HG02642 (cell line): ENCODE results near the gene SNTG2.

Experiments used
- ATAC-seq: cut with Tn5 transposase; IDR thresholded peaks from one replicate; pipeline ENCODE4 v1.9.1; 2021; ENCODE audit warnings: mild to moderate bottlenecking; ENCODE audit not compliant: unreplicated experiment, poor library complexity

Gene SNTG2

DNA sequence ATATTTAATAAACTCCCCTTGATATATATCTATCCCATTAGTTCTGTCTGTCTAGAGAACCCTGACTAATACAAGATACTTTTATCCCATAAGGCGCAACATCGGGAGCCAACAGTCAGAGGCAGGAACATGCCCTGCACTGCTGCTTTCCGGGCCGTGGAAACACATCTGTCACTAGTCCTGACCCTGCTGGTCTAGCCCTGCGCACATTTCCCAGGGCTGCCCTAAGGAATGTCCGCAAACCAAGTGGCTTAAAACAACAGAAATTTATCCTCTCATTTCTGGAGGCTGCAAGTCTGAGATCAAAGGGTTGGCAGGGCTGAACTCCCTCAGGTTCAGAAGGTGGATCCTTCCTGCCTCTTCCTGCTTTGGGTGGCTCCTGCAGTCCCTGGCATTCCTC lies 348.4 kb downstream of the SNTG2 start:
- ATAC-seq, result no peak

DNA sequence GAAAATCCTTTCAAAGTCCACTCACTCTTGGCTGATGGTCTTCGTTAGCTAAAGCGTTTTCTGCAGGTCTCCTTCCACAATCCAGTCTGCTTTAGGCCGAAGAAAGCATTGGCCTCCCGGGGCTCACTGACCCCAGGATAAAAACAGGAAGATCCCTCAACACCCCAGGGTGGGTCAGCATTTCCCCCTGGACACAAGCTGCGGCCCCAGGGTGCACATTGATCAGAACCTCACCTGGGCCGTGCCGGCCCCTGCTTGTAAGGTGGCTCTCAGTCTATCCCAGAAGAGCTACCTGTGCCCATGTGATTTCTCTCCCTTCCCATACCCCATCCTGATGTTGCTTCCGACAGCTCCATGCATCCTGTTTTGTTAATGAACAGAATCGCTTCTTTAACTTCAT lies 349.6 kb downstream of the SNTG2 start:
- ATAC-seq, result no peak

DNA sequence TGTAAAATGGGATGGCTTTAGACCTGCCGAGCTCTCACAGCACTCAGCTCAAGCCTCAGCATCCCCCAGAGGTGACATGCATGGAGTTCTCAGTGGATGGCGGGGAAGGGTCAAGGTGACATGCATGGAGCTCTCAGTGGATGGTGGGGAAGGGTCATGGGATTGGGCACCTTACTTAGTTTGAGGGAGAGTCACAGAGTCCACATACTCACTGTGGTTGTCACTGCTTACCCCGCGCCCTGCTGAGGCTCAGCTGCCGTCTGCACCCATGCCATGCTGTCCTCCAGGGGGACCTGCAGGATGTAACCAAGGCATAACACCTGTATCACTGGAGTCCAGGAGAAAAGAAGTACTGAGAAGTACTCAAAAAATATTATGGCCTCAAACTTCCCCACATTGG lies 350.4 kb downstream of the SNTG2 start:
- ATAC-seq, result no peak

DNA sequence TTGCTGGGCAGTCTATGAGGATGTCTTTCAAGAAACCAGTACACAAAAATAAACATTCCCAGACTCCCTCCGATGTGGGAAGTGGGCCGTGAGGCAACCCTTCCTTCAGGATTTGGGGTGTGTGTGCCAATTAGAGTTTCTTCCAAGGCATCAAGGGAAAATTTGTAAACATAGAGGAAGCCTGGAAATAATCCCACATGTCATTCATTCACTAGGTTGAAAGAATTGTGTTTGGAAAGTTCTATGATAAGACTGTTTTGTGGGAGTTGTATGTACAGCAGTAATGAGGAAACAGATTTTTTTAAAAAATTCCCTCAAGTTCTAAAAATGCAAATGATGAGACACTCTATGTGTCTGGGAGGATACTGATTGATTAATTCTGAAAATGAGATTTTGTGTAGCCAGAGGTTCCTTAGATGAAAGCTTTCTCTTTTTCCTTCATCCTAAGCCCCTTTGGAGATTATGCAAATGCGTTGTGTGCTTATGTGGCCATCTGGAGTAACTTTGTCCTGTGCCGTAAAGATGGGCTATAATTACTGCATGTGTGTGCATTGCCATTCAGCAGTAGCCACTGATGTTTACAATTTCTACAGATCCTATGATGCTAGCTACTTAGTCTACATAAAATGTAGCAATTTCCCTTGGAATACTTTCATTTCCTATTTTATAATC lies 354.8 kb downstream of the SNTG2 start:
- ATAC-seq, result no peak

DNA sequence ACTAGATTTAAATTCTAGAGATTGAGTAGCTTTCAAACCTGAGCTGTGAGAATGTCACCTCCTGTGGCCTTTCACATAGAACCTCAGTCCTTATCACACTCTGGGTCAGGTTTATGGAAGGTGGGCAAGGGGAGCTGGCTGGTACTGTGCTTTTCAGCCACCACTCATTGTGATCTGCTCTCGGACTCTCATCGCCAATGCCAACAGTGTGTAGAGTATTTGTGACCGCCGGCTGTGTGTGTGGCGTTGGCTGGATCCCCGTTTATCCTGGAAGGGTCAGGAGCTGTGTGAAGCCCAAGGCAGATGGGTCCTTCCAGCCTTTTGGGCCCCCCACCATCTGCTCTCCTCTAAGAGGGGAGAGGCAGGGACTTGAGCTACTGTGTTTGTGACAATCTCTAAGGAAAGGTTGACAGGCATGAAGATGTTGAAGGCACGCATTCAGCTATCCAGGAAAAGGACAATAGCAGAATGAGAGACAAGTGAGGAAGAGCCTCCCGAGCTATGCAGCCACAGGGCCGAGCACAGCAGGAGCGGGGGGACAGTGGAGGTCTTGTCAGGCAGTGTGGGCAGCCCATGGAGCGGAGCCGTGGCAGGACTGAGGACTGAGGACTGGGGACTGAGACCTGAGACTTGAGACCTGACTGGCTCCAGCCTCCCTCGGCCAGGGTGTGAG lies 355.5 kb downstream of the SNTG2 start:
- no peak for ATAC-seq

DNA sequence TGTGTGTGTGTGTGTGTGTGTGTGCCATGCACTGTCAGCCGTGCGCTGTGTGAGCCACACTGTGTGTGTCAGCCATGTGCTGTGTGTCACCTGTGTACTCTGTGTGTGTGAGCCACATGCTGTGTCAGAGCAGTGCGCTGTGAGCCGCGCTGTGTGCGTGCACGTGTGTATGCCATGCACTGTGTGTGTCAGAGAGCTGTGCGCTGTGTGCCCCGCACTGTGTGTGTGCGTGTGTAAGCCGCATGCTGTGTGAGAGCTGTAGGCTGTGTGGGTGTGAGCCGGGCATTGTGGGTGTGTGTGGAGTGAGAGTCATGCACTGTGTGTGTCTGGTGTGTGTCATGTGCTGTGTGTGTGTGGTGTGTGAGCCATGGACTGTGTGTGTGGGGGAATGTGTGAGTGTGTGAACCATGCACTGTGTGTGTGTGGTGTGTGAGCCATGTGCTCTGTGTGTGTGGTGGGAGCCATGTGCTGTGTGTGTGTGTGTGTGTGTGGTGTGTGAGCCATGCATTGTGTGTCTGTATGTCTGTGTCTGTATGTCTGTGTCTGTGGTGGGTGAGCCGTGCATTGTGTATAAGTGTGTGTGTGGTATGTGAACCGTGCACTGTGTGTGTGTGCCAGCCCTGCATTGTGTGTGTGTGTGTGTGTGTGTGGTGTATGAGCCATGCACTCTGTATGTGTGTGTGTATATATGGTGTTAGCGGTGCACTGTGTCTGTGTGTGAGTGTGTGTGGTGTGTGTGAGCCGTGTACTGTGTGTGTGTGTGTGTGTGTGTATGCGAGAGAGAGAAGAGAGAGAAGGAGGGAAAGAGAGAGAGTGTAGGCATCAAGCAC lies 356.3 kb downstream of the SNTG2 start:
- no peak for ATAC-seq

DNA sequence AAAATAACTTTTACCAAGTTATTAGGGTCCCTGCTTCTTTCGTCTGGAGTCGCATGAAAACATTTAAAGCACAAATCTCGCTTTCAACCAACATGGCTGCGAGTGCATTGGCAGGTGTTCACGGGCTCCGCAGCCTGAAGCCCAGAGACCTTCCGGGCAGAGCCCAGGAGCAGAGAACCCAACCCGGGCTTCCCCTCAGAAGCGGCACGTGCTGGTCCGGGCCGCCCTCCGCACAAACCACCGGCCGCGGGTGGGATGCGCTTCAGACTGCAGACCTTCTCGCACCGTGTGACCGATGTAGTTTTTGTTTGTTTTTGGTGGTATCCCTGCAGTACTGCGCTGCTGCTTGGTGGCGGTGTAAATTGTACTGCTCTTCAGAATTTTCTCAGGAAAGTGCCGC lies 357.0 kb downstream of the SNTG2 start:
- ATAC-seq, result no peak

DNA sequence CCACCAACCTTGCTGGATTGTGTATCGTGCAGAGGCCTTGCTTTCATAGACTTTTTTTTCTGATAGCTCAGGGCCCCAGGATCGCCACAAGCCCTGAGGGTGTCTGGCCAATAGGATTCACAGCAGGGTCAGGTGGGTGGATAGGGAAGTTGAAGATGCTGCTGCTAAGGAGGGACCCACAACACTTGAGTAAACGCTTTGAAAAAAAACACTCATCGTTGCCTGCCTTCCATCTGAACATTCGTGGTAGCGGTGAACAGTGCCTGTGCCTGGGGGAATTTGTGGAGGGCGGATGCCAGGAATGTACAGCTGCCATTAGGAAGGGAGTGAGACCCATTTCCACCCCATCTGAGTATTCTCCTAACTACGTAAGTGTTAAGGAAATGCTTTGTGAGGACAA lies 358.0 kb downstream of the SNTG2 start:
- no peak for ATAC-seq

DNA sequence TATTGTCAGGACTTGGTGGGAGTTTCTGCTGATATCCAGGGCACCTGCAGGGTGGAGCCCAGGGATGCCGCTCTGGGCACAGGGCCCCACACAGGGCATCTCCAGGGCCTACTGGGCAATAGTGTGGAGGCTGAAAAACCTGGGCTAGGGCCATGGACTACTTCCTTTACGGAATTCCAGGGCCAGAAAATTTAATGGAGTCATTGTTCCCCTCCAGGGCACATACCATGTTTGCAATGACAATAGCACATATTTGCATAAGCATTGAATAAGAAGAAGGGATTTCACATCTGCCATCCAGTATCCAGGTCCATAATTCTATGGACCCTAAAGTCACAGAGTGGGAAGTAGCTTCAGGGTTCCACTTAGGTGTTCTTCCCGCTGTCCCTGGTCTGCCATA lies 358.9 kb downstream of the SNTG2 start:
- no peak for ATAC-seq

DNA sequence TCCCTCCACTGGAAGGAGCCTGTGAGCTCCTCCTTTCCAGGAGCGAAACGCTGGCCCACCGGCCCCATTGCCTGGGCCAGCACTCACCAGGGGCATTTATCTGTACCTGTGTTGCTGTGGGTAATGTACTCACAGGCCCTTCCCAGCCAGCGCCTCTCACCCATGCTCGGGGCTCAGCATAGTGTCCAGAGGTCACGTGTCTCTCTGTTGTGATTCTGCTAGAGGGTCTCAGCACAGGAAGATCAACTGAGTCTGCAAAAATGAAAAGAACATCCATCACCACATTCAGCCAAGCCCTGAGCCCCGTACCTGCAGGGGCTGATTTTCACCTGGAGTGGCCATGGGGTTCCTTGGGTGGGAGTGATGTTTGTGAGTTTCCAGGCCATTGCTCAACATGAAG lies 359.6 kb downstream of the SNTG2 start:
- ATAC-seq, result no peak

DNA sequence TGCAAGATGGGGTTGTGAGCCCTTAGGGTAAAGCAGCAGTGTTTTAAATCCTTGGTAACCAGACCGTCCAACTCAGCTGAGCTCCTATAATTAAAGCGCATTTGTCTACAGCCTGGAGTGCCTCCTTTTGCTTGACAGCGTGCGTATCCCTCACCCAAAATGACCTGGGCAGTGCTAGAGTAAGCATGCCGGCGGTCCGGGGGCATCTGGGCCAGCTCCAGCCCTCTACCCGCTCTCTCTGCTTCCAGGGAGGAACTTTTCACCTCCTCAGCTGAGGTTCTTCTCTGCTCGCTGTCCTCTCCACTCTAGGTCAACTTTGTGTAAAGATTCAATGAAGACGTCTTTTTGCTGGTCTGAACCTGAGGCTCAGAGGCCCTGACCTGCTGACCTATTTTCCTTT lies 360.2 kb downstream of the SNTG2 start:
- ATAC-seq, result no peak

DNA sequence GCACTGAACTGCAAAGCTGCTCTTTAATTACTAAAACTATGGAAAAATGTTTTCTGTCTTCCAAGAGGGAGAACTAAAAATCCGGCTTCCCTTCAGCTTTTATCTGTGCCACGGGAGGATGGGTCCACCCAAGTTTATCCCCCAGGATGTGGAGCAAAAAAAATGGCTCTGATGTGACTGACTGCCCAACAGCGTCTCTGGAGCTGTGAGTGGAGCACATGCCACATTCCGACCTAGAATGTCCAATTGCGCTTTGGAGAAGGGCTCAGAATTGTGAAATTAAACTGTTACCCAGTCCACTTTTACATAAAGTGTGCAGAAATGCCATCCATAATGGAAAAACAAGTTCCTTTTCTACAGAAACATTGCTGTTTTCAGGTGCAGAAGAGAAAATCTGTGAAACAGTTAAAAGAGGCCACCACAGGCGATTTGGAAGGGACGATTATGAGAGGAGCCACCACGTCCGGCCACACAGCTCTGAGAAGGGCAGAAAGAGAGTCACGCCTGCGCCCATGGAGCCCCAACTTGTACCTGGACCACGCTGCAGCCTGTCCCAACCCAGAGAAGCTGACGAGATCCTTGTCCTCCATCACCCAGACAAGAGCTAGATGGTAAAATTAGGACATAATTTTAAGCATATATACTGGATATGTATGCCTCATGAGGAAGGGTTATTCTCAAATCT lies 362.7 kb downstream of the SNTG2 start:
- no peak for ATAC-seq

DNA sequence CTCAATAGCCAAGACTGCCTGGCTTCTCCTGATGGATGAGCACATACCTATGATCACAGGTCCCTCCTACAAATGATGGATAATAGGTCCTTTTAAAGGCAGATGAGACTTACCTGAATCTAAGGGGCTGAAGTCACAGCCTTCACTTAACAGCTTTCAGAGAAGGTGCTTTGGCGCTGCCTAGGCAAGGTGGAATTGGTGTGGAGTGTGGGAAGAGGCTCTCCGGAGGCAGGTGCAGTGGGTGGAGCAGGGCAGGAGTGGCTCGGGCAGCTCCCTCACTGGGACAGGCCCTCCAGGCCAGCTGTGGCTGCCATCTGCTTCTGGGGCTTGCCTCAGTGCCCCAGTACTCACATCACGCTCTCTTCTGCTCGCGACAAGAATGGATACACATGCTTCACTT lies 363.6 kb downstream of the SNTG2 start:
- no peak for ATAC-seq

DNA sequence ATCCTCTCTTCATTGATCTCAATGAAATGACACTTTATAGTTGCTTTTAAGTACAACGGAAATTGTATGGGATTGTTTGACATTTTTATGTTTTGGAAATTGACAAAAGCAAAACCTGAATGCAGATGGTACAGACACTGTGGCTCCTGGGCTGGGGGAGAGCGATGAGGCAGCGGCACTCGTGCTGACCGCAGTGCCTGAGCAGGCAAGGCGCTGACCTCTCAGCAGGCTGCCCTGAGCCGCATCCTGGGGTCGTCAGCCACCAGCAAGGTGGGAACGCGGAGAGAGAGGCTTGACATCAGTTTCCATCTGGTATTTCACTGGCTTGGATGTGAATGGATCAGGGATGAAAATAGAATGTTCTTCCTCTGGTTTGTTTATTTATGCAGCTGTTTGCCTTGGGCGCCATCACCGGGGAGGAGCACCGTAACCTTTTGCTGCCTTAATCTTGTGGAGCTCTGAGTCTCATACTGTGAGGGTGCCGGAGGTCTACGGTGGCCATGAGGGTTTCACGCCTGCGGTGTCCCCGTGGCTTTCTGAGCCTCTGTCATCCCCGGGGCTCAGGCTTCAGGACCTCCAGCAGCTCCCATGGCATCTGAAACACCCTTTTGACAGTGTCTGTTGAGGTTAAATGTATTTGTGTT lies 367.8 kb downstream of the SNTG2 start:
- ATAC-seq, result no peak

DNA sequence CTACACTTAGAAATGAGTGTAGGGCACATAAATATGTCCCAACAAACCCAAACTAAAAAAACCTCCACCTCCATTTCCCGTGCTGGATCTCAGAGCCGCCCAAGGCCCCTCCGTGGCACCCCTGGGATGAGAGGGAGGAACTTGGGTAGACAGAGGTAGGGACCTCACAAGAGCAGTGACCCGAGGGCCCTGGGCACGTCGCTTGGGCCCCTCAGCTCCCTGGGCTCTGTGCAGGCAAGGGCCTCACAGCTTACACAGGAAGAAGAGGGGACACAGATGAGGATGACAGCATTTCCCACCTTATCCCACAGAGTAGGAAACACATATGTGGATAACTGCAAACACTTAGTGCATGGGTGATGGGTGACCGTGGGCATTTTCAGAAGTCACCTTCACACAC lies 368.7 kb downstream of the SNTG2 start:
- no peak for ATAC-seq

DNA sequence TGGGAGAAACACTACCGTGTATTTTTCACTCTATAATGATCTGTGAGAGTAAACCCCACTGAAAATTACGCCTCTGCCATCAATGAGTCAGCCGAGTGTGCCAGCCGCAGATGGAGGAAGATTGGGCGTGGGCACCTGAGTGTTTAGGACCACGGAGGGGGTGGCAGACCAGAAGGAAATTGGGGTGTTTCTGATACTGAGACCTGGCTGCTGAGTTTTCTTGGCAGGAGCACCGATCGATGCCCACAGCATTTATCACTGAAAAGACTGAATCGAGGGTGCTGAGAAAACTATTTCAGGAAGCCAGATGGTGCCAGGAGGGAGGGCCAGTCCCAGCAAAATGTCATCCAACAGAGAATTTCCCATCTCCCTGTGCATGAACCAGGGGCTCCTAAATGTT lies 370.7 kb downstream of the SNTG2 start:
- ATAC-seq, result no peak

DNA sequence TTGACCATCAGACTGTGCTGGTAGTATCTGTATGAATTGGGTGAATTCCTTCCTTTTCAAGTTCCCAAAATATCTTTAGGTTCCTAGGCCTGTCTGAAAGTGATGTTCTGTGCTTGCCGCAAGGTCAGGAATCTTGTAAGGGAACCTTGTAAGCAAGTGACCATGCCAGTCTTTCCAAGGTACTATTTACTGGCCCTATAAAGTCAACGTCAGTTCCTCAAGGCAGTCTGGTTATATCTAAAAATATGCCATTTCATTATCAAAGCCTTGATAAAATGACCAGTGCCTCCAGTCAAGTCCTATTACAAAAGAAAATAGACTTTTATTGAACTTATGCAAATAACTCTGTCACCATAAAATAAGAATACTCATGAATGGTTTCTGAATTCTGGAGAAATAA lies 374.2 kb downstream of the SNTG2 start:
- no peak for ATAC-seq

DNA sequence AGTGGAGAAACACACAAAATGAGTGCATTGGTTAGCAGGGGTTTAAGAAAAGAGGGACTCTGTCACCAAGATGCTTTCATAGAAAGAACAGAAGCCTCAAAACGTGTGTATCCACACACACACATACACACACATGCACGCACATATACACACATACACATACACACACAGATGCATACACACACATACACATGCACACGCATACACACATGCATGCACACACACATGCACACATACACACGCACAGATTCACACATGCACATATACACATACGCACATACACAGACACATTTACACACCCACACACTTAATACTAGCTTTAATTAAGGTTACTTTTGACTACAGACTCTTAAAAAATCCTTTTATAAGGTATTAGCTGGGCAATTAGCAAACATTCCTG lies 378.0 kb downstream of the SNTG2 start:
- no peak for ATAC-seq

DNA sequence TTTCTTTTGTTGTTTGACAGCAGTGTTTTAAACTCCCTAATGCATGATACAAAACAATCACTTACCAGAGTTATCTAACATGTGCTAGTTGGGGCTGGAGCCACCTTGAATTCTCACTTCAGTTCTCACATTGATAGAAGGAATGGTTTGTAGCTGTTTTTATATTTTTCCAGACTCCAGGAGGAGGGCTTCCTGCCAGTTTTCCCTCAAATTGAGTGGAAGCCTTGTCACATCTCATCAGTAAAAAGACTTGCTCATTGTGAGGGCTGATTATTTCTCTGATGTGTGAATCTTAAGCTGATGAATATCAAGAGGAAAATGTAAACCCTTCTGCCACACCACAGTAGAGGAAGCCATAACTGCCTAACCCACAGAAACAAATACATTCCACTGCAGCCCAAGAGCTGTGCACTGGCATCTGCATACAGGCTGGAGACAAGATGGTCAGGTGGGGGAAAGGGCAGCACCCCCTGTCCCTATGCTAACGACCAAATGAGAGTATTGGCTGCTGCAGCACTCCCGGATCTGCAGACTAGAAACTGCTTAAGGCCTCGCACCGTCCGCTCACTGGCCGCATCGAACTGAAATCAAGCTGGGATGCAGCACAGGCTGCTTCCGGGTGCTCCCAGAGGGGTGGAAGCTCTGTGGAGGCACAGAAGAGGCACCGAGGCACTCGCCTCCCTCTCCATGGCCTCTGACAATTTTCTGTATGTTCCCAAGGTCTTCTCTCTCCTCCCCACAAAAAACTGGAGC lies 388.9 kb downstream of the SNTG2 start:
- no peak for ATAC-seq

DNA sequence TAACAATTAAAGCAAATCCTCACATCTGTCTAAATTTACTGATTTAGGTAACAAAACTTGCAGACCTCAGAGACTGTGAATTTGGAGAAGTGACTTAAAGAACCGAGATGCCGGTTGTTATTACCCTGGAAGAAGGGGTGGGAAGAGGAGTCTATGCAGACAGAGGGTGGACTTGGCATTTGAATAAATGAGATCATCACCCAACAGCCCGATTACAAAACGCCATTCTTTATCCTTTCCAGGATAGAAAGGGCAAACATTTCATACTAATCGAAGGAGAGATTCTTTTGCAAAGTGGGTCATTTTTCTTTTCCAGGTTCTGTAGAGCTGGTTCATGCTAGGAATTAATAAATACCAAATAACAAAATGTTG lies 389.5 kb downstream of the SNTG2 start:
- ATAC-seq, result no peak
